Neural progenitor cell (in vitro differentiated cells): ENCODE measurements around the gene ADCY1.

Experiments
- CTCF ChIP-seq: fragments of 200-600 bp; sonication (generic); IDR thresholded peaks from 2 replicates; pipeline ENCODE4 v1.5.1; 2017; ENCODE audit warnings: antibody characterized with exemption, mild to moderate bottlenecking
- EZH2 ChIP-seq: fragments of 200-600 bp; sonication (generic); IDR thresholded peaks from 2 replicates; pipeline ENCODE4 v1.6.1; 2017; ENCODE audit warnings: antibody characterized with exemption, mild to moderate bottlenecking, moderate library complexity

GRCh38 chr7:45593877-45594276, 19.7 kb downstream of the ADCY1 start:
- TF ChIP-seq EZH2 (no peak), CTCF (no peak)
